Activated CD8-positive, alpha-beta memory T cell treated with anti-CD3 and anti-CD28 coated beads, Interleukin-2, amount 50 U/mL, for 48 hours (primary cell): ENCODE data around the gene EBF4.

Experiments used
- DNase-seq: peaks from one replicate; pipeline ENCODE4 v3.0.0-alpha.2; 2020

Gene EBF4

DNA sequence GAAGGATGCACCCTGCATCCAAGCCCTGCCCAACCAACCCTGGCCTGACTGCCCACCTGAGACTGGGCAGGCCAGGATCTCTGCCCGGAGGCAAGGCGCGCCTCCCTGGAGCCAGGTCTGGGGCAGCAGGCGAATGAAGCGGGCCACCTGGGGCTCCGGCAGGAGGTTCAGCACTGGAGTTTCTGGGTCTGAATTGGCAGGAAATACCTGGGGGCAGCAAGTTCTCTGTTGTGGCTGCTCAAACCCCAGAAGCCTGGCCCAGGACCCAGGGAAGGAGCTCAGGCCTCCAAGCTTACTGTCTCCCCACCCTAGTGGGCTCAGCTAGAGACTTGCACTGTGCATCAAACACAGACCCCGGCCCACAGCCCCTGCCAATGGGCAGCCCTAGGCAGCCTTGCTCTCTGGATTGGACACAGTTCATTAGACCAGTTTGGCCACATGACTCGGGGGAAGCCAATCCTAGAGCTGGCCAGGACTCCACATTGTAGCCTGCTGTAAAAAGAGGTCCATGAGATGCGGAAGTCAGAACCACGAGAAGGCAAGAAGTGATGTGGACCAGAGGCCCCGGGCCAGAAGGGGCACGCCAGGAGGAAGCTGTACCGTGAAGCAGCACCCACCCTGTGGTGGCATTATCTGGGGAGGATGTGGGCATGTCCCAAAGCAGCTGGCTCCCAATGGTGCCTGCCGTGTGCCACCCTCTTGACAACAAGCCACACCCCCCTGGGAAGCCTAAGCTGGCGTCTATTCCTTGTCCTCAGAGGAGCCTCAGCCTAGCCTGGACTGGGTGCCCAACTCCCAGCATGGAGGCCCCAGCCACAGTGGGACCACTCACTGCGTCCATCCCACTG, 104.8 kb downstream of the EBF4 start:
- DNase-seq = no peak

- no peak for DNase-seq
Measured at GRCh38 chr20:2798095-2798805, 105.7 kb downstream of the EBF4 start.

DNA sequence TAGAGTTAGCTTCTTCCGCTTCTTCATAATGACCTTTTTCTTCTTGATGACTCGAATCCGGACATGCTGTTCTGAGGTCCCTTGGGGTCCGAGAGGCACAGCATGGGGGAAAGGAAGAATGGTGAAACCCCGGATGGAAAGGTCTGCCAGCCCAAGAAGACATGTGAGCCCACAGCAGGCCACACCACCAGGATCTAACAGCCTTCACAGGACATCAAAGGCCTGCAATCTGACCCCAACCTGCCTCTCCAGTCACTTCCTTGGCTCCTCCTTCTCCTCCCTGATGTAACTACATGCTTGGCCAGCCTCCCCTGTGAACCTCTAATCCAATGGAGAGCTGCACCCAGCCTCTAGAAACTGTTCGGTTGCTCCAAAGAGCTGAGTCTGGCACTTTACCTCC, 106.2 kb downstream of the EBF4 start:
- no peak for DNase-seq

- DNase-seq = no peak
Measured at GRCh38 chr20:2799271-2799670, 106.7 kb downstream of the EBF4 start.

DNA sequence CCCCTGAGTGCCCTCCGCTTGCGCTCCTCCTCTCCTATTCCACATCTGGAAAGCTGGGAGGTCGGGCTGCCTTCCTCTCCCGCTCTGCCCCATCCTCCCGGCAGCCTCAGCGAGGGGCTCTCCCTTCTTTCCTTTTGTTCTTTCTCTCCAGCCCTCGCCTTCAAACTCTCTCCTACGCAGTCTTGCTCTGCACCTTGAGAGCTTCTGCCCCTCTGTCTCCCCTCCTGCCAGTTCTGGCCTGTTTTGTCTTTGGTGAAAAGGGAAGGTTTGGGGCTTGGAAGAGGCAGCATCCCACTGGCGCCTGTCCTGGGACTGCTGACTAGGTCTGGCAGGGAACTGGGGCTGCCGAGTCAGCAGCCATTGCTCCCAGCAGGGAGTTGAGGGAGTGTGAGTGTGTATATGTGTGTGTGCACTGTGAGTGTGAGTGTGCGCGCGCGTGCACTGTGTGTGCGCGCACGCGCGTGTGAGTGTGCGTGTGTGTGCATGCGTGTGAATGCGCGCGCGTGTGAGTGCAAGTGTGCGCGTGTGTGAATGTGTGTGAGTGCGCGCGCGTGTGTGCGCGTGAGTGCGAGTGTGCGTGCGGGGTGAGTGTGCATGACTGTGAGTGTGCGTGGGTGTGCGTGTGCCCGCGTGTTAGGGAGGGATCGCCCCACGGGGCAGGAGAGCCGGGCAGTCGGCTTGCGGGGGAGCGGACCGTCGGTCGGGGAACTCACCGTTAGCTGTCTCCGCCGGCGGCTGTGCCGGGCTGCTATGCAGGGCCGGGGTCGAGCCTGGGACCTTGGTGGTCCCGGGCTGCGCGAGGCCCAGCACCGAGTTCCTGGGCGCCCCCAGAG, 107.3 kb downstream of the EBF4 start:
- no peak for DNase-seq

DNA sequence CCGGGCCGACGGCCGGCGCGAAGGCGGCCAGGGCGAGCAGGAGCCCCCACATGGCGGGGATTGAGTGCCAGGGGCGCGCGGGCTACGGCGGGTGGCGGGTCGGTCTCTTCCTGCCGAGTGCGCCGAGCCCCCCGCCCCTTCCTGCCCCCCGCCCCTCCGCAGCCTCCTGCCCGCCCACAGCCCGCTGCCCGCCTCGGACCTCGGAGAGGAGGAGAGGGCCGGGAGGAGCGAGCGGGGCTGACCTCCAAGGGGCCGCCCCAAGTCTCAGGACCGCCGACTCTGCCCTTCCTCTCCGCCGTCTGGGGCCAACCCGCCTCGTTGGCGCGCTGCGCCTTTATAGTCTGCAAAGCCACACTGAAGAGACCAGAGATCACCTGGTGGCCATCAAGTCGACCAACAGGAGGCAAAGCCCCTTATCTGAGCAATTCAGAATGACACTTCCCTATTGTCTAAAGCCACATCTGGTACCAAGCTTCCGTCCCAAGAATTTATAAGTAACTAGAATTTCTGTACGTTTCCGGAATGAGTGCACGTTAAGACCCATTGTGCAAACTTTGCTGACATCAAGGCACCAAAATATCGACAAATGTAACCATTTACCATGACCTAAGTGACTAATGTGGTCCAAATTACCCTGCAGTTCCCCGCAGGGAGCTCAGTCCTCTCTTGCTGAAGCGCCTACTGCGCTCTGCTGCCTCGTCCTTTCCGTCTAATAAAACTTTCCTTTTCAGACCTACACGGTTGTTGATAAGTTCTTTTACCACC, 108.1 kb downstream of the EBF4 start, which contains the start of gene CPXM1:
CPXM1 (minus strand) TSS at position 107 of the 765 bp plus-strand sequence; CDS start at position 52, 55 bp downstream.
- DNase-seq = peak; percentile 74

GRCh38 chr20:2801286-2801728, 108.7 kb downstream of the EBF4 start:
- DNase-seq = no peak

- DNase-seq = peak; percentile 32
Measured at GRCh38 chr20:2804041-2804828, 111.7 kb downstream of the EBF4 start.

DNA sequence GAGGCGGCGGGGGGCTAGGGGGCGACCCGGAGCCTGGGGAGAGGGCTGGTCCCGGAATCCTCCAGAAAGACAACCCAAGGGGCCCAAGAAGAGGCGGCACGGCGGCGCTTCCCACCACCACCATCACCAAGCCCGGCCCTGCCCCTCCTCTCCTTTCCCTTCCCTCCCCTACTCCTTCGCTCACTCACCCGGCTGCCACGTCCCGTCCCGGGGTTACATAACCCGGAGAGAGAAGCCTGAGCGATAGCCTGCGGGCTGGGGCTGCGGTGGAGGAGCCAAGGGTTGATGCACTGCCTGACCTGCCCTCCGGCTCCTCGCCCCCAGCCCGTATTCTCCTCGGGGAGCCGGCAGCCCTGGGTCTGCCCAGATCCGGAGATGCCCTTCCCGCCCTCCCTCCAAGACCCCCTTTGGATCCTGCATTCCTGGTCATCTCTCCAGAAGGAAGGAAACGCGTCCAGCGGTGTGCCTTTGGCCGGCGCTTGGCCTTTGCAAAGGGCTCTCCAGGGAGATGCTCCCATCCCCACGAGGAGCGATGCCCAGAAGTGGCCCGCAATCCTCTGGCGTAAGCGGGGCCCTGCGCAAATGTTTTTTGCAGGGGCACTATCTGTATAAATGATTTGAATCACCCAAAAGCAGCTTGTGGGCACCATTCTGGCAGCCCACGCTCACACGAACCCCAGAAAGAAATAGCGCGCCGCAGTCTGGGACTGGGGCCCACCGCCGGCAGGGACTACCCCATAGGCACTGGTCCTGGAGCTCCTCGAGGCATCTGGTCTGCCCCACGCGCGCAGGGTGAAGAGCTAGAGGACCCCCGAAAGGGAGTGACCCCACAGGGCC, 112.5 kb downstream of the EBF4 start:
- DNase-seq = peak; percentile 49

- DNase-seq = peak; percentile 35
Measured at GRCh38 chr20:2805689-2806350, 113.2 kb downstream of the EBF4 start.

- peak; percentile 33 for DNase-seq
Measured at GRCh38 chr20:2806351-2806701, 113.7 kb downstream of the EBF4 start.

DNA sequence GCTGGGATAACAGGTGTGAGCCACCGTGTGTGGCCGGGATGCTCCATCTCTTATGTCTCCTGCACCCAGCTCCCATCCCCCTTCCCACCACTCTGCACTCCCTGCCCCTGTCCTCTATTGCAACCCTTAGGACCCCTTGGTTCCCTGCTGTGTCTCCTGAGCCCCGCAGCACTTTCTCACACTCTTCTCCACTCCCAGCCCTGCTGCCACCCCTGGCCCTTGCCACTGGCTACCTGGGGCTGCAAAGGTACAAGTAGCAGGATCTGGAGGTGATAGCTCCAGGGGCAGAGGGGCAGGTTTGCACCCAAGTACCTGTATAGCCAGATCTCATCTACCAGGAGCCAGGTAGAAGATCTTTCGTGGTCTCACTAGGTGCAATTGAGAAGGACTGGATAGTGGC, 114.4 kb downstream of the EBF4 start:
- peak; percentile 38 for DNase-seq

DNA sequence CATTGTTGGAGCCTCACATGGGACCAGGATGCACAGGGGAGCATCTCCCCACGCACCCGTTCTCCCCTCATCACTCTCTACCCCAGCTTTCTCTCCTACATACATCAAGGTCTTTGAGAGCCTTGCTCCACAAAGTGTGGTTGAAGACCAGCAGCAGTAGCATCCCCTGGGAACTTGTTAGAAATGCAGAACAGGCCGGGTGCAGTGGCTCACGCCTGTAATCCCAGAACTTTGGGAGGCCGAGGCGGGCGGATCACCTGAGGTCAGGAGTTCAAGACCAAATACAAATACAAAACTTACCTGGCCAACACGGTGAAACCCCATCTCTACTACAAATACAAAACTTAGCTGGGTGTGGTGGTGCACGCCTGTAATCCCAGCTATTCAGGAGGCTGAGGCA, 115.3 kb downstream of the EBF4 start:
- DNase-seq = peak; percentile 25

DNA sequence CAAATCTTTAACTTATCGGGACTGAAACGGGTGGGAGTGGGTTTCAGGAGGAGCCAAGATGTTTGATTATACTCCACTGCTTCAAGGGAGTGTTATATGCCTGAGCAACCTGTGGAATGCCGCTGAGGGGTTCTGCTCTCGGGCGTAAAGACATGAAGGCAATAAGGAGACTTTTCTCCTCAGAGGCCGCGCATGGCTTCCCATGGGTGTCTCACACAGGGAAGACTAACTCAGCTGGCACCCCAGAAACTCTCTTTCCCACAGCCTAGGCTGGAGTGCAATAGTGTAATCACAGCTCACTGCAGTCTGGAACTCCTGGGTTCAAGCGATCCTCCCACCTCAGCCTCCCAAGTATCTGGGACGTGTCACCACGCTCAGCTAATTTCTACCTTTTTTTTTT, 117.1 kb downstream of the EBF4 start:
- DNase-seq = peak; percentile 35
